ENCODE measurements around the gene C5orf22.
"Not testable (repeated sequence)": the region's sequence is repeated elsewhere in the genome, so short reads cannot be mapped to it uniquely, and the experiment has no call there.

C5orf22 gene

GRCh38 chr5:31531888-31532547 is at the start of gene C5orf22, which contains the start of gene DROSHA:
Gene C5orf22, plus strand, starts transcription at chr5:31532301. Its CDS starts 92 bp downstream, at chr5:31532393.
Gene DROSHA, minus strand, starts transcription at chr5:31532093. Its CDS starts 3,034 bp downstream, at chr5:31529059.
- DNase-seq: peak; percentile 96

DNA sequence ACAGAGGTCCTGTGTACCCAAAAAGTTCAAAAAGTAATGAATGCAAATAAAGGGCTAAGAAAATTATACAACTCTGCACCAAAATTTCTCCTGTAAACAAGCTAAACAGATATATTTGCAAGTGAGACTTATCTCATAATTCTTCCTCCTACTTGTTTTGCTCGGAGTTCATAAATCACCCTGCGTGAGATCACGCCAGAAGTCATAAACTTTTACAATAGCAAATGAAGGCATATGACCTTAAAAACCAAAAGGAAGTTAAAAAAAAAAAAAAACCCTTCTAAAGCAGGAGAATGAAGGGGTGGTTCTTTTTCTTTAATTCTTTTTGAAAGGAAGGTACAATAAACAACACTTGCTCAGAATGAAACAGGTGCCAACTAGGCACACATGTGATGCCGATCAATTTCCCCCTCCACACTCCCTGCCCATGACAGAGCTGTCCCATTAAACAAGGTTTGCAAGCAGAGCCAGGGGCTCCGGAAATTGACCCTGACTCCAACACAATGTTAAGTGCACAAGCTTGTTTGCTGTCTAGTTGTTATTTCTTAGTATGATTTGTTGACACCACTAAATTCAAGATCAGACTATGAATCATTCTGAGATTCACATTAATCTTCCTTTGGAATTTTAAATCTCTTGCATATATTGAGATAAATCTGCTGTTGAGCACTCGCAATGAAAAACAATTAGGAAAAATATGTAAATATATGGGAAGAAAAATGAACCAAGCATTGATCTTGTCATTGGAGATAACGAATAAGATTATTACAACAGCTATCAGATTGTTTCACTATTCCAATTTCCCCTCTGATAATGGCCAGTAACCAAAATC is 46.5 kb upstream of the C5orf22 start:
- no peak for DNase-seq

- no peak for DNase-seq
These were observed 45.7 kb upstream of the C5orf22 start for GRCh38 chr5:31486441-31486840.

GRCh38 chr5:31487506-31487905 is 44.6 kb upstream of the C5orf22 start:
- no peak for DNase-seq

- no peak for DNase-seq
These were observed 39.2 kb upstream of the C5orf22 start for GRCh38 chr5:31492869-31493268.

GRCh38 chr5:31495336-31495735 is 36.8 kb upstream of the C5orf22 start:
- no peak for DNase-seq

DNA sequence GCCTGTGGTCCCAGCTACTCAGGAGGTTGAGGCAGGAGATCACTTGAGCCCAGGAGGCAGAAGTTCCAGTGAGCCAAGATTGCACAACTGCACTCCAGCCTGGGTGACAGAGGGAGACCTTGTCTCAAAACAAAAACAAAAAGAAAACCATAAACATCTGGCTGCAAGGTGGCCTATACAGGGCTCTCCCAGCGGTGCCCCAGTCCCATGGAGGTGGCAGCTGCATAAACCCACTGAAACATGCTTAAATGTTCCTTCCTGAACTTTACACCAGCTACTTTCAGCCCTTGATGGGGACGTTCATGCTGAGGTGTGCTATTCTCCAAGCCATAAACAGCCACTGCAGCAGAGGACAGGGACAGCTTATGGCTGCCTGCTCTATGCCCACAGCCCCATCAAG is 35.8 kb upstream of the C5orf22 start:
- no peak for DNase-seq

- no peak for DNase-seq
These were observed 35.2 kb upstream of the C5orf22 start for GRCh38 chr5:31496891-31497290.

DNA sequence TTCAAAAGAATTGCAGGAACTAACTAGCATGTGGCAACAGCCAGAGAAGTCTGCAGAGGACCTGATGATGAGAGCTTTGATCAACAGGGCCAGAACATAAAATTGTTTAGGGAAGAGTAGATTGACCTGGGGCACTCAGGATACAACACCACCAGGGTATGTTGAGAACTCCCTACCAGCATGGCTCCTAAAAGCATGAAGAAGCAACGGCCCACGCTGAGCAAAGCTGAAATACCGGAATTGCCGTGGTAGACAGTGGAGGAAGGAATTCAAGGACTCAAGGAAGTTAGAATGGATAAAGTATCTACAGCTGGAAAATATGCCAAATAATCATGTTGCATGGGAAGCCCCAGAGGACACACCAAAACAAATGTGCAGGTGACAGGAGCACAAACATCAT is 31.8 kb upstream of the C5orf22 start:
- DNase-seq: no peak

DNA sequence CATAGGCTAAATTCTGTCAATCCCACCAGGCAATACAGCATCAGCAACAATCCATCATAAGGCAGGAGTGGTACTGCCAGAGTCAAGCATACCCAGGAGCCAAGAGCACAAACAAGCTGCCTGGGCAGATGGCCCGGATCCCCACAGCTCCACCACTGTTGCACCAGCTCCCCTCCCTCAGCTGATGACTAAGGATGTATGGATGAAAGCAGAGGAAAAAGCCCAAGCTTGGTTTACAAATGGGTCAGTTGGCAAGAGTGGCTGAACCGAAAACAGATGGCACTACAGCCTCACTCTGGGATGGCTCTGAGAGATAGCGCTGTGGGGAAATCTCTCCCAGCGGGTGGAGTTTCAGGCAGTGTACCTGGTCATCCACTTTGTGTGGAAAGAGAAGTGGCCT is 29.6 kb upstream of the C5orf22 start:
- no peak for DNase-seq

GRCh38 chr5:31504529-31504928 is 27.6 kb upstream of the C5orf22 start:
- DNase-seq: no peak

- no peak for DNase-seq
These were observed 20.8 kb upstream of the C5orf22 start for GRCh38 chr5:31511305-31511704.

DNA sequence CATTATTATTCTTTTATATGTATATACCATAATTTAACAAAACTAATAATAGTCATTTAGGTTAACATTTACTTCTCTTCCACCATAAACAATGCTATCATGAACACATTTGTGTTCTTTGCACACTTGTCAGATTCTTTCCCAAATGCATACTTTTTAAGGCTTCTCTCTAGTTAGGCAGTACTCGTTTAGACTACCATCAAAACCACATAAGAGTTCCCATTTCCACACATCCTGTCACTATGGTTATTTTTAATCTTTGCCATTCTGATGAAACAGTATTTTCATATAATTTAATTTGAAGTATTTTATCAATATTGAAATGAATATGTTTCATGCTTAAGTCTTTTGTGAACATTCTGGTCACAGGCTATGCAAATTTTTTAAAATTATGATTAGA is 15.3 kb upstream of the C5orf22 start:
- no peak for DNase-seq

DNA sequence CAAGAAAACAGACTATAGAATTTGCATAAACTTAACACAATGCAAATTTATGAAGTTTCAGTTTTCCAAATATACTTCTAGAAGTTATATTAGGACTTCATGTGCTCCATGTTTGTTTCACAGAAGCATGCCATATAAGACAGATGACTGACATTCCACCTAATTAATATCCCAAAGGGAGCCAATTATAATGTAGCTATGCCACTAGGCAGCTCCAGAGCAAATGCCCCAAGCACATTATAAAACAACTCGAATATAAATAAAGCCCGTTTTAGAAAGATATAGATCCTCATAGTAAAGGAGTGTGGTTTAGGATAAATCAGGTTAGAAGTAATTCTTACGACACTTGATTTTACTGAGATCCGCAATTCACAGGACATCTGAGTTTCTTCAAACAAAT is 9.1 kb upstream of the C5orf22 start:
- DNase-seq: no peak

GRCh38 chr5:31530541-31531265 is 1.4 kb upstream of the C5orf22 start:
- DNase-seq: no peak

- DNase-seq: peak; percentile 75
These were observed 586 bp upstream of the C5orf22 start for GRCh38 chr5:31531543-31531887.

GRCh38 chr5:31534527-31535046 is 2.5 kb downstream of the C5orf22 start:
- no peak for DNase-seq

GRCh38 chr5:31536873-31537272 is 4.8 kb downstream of the C5orf22 start:
- no peak for DNase-seq

- no peak for DNase-seq
These were observed 5.2 kb downstream of the C5orf22 start for GRCh38 chr5:31537349-31537748.

DNA sequence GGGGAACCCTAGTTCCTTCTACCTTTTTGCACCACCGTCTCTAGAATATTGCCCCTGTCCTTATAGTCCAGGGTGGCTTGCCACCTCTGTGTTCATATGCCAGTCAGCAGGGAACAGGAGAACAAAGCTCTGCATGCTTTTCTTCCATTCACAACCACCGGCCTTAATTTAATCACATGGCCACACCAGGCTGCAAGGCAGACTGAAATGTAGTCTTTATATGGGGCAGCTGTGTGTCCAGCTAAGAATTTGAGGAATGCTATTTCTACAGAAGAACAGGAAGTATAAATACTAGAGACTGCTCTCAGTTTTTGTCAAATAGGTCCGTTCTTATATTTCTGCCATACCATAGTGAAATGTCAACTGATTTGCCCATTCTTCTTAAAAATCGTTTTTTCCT is 5.8 kb downstream of the C5orf22 start:
- no peak for DNase-seq

DNA sequence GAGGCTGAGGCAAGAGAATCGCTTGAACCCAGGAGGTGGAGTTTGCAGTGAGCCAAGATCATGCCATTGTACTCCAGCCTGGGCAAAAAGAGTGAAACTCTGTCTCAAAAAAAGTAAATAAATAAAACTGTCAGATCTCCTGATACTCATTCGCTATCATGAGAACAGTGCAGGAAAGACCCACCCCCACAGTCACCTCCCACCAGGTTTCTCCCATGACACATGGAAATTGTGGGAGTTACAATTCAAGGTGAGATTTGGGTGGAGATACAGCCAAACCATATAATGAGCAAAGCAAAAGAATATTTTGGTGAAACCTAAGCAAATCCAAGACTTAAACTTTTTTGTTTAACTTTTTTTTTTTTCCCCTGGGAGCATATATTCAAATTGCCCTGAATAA is 17.0 kb downstream of the C5orf22 start:
- DNase-seq: not testable (repeated sequence)

DNA sequence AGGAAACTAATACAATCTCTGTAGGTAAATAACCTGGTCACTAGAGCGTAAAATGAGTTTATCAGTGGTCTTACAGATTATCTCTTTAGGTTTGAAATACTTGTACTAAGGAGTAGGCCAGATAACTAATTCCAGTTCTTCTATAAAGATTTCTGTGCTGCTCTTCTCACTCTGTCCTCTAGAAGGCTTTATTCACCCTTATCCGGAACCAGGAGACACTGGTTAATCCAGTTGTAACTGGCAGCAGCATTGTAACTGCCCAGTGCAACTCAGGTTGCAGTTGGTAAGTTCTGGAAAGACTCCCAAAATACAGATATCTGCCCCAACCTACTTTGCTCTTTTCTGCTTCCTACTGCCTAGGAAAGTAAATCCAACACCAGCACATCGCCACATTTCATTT is 19.8 kb downstream of the C5orf22 start:
- DNase-seq: no peak

- no peak for DNase-seq
These were observed 21.8 kb downstream of the C5orf22 start for GRCh38 chr5:31553863-31554262.

GRCh38 chr5:31554552-31554951 is 22.5 kb downstream of the C5orf22 start:
- no peak for DNase-seq
